HG03460 (cell line): ENCODE results near the gene CRTC2.

ENCODE experiments used
- ATAC-seq: cut with Tn5 transposase; IDR thresholded peaks from one replicate; pipeline ENCODE4 v1.9.1; 2021; ENCODE audit not compliant: unreplicated experiment

Gene CRTC2

DNA sequence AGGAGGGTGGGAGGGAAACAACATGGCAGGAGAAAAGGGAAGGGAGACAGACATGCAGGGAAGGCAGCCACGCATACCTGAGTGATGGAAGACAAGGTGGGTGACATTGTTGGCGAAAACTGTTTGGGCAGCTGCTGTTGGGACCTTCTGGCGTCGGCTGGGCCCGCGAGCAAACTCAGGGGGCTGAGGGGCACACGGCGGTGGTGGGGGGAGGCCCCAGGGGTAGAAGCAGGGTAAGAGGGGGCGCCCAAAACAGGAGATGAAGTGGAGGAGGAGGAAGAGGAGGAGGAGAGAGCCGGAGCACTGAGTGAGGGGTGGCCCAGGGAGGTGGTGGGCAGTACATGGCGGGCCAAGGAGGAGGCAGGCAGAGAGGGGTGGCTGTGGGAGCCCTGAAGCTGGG, 7.2 kb downstream of the CRTC2 start:
- ATAC-seq: no peak

DNA sequence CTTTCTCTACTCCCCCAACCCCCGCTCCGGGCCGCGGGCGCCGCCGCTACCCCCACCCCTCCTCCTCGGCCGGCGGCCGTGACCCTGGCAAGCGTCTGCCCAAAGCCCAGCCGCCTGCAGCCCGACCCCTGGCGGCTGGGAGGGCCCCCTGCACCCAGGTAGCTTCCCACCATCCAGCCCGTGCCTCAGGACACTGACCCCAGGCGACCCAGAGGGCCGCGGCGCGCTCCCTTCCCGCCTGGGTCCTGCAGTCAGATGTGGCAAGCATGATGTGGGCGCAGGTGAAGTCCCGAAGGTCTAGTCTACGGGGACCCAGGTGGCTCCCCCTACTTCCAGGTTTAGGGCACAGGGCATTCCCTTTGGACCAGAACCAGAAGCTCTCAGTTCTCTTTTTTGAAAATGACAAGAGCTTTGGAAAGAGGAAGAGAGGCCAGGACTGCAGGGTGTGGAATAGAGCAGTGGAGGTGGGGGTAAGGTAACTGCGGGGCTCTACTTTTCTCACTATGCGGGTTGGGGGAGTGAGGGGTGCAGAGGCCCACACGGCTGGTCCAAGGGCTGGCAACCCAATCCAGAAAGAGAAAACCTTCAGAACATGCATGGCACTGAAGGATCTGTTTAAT, 11.7 kb downstream of the CRTC2 start, which contains the start of gene DENND4B:
DENND4B (minus strand) TSS at position 97 of the 620 bp plus-strand sequence. CDS start 2,344 bp downstream, outside the sequence.
- ATAC-seq: peak; percentile 56

DNA sequence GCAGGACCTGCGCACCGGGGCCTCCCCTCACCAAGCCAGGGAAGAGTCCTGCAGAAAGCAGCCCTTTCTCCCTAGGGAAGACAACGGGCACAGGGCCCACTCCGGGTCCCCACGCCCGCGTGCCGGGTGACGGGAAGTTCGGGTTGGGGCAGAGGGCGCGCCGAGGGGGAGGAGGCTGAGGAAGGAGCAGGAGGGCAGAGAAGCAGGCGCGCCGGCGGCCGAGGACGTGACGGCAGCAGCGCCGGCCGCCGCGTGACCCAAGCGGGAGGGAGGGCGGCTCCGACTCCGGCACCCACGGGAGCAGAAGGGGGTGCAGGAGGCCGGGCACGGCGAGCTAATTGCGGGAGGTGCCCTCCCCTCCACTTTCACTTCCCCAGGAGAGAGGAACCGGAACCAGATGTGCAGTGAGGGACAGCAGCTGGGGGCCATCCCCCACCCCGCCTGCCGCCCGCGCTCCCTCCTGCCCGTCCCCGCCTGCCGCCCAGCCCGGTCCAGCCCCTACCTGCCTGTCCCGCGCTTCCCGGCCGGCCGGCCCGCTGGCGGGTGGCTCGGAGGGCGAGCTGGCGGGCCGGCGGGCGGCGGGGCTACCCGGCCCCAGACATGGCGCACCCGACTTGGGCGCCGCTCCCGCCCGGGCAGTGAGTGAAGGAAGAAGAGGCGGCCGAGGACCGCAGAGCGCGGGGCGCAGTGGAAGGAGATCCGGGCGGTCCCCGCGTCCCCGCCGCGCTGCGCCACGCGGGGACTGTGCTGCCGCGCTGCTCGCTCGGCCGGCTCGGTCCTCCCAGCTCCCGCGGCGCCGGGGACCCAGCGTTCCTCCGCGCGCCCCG, 12.4 kb downstream of the CRTC2 start:
- peak; percentile 60 for ATAC-seq

DNA sequence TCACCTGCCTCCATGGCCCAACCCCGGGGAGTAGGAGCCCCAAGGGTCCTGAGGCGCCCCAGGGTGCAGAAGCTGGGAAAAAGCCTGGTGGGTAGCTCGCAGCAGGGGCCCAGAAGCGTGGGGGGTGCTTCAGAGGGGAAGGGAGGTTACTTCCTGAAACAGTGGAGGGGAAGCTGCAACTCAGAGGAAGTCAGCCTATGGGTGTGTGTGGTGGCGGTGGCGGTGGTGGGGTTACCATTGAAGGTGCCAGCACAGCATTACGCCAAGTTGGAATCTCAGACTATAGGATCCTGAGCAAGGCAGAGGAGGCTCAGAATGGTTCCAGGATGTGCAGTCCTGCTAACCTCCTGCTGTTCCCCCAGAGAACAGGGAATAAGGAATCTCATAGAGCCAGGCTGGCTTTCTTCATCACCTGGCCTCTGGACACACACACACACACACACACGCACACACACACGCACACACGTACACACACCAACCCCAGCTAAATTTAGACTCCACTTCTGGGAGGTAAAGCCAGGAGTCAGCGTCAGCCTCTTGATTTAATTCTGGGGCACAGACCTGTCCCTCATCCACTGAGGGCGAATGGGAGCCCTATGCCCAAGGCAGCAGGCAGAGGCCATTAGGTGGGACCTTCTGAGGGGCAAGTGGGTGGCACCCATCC, 13.1 kb downstream of the CRTC2 start:
- ATAC-seq: peak; percentile 30

DNA sequence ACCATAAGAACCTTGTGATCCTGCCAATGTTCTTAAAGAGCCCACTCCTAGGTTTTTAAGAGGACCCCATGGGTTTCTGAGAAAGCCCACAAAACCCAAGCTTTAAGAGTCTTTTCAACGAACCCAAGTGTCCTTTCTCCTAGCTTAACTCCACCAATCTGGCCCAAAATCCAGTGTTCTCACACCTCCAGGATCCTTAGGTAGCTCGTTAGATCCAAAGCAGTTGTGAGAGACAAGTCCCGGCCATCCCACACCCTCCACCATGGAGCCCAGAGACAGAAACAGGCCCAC, 13.6 kb downstream of the CRTC2 start:
- ATAC-seq: no peak

DNA sequence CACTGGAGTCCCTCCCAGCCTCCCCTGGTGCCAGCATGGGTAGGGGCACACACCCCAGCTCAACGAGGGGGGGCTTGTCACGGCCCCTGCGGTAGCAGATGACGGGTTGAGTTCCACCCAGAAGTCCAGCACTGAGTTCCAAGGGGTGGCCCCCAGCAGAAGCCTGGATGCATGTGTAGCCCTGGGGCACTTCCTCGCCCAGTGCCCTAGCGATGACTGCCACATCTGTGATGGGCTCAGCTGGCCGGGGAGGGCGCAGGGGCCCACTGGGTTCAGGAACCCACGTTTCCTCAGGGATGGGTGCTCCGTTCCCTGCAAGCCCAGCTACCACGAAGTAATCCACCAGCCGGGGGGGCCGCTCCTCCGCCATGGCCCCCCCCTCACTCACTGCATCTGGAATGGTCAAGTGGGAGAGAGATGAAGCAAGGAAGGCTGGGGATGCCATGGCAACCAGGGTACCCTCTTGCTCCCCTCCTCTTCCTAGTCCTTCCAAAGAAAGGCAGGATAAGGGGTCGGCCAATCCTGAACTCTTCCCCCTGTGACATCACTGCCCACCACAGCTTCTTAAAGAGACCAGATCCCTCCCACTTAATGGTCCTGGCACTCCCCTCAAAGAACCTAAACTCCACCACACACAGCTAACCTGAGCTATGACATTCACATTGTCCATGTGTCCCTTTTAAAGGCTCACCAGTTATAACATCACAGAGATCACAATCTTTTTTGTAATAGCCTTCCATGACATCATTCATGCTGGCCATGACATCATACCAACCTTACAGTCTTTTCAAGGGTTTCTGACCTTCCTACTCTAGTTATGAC, 14.2 kb downstream of the CRTC2 start:
- ATAC-seq: no peak

DNA sequence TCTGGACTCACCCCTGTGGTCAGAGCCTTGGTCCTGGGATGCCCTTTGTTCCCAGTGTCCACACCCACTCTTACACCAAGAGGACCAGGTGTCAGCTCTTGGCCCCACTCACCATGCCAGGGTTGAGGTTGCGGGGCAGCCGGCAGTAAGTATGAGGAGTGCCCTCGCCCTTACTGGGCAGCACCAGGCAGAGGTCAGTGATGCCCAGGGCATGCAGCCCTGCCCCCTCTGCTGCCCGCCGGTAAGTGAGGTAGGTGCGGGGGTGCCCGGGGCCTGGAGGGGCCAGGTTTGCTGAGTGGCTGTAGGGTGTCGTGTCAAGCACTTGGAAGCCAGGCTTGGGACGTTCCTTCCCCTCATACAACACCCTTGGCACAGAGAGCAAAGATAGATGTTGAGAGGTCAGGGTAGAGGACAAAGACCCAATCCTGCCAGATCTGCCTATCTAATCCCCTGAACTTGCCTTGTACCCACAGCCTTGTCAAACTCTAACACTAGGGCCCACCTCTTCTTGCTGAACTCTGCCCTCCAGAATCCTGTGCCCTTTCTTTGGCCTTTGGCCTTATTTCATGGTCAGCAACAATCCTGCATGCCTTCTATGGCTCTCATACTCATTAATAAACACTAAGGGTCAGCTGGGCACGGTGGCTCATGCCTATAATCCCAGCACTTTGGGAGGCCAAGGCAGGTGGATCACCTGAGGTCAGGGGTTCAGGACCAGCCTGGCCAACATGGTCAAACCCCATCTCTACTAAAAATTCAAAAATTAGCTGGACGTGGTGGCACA, 15.5 kb downstream of the CRTC2 start:
- ATAC-seq: no peak

DNA sequence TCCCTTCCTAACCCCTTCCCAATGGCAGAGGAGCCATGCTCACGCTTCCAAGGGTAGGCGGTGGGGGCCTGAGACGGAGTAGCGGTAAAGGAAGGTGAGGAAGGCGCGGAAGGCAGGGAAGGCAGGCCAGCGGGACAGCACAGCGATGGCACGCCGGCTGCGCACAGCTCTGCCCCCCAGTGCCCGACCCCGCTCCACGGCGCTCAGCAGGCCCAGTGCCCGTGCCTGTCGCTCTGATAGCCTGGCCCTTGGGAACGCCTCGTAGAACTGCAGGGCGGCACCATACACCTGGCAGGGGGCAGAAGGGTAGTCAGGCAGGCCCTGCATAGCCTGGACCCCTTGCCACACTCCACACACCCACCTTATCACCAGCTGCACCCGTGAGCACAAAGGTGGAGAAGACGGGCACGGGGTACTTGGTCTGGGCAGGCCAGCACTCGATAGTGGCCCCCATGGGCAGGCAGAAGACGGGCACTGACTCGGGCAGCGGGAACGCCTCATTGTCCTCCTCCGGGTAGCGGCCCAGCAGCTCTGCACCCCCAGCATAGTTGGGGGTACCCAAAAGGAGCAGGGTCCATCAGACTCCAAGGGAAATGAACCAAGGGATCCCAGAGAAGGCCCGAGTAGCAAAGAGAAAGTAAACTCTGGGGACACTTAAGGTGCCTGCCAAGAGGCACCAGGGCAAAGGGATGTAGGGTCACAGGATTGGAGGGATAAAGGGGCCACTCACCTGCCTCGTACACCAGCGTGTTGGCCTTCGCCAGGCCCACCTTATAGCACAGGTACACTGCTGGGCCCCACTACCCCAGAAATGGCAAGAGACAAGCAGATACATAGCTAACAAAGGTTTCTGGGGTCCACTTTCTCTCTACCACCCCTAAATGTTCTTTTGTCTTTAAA, 16.3 kb downstream of the CRTC2 start:
- no peak for ATAC-seq

DNA sequence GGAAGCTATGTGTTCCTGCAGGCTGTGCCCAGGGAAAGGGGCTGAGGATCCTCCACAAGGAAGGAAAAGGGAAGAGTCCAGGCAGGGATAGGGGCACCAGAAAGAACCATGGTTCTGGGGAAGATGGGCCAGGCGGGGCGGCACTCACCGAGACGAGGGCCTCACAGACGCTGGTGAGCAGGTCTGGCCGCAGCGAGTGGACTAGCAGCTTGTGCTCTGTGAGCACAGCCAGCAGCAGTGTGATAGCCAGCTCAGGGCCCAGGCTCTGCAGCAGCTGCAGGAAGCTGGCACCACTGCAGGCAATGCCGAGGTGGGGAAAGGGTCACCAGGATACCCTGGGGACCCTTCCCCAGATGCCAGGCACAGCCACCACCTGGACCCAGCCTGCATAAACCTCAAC, 17.7 kb downstream of the CRTC2 start:
- ATAC-seq: no peak

DNA sequence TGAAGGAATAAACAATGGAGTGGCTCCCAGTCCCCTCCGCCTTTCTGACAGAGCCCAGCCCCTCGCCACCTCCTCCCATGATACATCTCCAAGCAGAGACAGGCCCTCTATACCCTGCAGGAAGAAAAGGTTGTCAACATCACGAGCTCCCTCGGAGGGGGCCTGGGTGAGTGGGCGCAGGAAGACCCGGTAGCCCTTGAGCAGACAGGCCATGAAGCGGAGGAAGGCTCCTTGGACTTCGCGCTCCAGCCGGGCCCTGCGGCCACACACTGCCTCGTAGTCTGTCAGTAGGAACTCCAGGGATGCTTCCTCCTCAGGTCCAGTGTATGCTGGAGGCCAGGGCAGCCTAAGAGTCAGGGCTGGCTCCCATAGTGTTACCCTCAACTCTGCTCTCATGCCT, 18.9 kb downstream of the CRTC2 start:
- ATAC-seq: no peak

DNA sequence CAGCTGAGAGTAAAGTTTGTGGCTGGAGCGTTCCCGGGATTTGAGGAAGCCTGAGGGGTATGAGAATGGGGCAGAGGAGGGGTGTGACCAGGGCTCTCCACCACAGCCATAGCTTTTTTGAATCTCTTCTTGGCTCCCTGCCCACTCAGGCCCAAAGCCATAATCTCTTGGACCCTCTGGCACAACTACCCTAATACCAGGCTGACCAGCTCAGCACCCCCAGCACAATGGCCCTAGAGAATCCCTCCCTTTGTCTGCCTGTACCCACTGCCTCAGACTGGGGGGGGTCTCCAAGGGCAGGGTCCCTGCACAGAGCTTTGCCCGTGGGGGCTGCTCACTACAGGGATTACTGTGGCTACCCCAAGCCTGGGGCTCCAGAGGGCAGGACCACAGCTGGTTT, 19.4 kb downstream of the CRTC2 start:
- no peak for ATAC-seq

DNA sequence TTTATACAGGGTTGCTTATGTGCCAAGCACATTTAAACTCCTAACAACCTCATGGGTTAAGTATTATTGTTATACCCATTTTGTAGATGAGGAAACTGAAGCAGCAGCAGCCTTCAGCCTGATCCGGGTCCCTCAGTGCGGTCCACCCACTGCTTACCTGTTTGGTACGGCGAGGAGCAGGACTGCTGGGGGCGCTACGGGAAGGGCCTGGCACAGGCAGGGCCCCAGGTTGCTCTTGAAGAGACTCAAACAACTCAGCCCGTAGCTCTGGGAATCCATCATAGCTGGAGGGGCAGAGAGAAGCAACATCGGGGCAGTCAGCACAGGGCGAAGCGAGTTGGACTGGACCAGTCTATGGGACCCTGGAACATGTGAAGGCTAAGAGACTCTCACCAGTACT, 21.1 kb downstream of the CRTC2 start:
- no peak for ATAC-seq

DNA sequence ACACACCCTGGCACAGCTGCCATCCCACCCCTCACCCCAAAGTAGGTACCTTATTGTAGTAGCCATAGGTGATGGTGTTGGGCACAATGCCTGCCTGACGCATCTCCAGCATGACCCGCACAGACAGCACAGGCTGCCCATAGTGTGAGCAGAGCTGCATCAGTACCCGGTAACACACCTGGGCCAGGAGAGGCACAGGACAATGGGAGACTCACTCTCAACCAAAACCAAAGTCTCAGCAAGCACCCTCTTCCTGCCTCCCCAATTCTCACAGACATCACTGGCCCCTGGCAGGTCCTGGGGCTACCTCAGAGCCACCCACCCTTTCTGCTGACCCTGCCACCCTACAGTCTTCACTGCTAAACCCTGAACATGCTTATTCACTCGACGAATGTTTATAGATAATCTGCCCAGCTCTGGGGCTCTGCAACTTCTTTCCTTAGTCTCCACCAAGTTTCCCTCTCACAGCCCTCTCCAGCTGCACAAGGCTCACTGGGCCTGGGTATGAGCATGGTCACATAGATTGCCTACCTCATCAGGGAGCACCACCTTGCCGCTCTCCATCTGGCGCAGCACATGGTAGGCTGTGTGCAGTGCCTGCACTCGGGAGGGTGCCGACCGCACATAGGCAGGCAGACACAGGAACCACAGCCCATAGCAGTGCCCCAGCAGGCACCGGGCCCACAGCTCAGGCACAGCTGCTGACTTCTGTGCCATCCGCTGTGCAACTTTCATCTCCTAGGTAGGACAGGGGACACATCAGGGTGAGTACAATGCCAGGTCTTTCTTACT, 22.2 kb downstream of the CRTC2 start:
- no peak for ATAC-seq

DNA sequence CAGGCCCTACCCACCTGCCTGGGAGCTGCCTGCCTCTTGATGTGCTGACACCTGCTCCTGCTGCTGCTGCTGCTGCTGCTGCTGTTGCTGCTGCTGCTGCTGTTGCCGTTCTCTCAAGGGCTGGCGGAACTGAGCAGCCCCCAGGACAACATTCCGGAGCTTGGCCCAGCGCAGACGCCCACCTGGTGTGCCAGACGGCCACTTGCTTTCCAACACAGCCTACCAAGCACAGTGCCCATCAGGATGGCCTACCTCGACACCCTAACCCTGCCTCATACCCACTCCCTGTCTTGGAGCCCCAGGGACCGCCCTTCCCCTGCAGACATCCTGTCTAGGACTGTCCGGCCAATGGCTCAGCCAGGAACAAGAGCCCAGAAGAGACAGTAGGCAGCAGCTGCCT, 23.7 kb downstream of the CRTC2 start:
- ATAC-seq: no peak

DNA sequence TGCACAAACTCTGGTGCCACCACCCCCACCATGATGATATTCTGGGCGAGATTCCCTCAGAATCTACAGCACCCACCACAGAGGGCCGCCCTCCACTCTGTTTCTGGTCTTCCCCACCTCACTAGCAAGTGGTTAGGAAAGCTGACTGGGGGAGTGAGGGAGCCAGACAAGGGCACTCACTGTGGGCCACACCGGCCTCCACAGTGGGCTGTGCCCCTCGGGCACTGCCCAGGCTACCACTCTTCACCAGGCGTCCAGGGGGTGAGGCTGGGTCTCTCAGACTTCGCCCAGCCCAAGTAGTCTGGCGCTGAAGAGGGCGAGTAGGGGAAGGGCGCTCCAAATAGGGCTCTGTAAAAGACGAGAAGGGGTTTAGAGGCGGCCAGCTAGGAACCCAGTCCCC, 24.5 kb downstream of the CRTC2 start:
- no peak for ATAC-seq

DNA sequence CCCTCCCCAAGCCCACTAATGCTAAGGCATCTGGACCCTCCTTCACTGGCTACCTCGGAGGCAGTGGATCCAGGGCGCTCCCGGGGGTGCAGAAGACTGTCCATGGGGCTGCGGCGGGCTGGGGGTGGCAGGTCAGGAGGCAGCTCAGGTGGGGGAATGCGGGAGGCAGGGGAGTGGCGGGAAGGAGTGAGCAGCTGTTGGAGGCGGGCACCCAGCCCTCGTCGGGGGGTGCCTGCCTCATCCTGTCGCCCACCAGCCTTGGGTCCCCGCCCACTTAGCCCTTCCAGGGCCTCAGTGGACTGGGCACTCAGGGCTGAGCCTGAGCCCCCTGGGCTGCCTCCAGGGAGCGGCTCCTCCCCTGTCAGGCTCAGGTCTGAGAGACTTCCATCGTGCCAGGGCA, 25.0 kb downstream of the CRTC2 start:
- ATAC-seq: no peak

DNA sequence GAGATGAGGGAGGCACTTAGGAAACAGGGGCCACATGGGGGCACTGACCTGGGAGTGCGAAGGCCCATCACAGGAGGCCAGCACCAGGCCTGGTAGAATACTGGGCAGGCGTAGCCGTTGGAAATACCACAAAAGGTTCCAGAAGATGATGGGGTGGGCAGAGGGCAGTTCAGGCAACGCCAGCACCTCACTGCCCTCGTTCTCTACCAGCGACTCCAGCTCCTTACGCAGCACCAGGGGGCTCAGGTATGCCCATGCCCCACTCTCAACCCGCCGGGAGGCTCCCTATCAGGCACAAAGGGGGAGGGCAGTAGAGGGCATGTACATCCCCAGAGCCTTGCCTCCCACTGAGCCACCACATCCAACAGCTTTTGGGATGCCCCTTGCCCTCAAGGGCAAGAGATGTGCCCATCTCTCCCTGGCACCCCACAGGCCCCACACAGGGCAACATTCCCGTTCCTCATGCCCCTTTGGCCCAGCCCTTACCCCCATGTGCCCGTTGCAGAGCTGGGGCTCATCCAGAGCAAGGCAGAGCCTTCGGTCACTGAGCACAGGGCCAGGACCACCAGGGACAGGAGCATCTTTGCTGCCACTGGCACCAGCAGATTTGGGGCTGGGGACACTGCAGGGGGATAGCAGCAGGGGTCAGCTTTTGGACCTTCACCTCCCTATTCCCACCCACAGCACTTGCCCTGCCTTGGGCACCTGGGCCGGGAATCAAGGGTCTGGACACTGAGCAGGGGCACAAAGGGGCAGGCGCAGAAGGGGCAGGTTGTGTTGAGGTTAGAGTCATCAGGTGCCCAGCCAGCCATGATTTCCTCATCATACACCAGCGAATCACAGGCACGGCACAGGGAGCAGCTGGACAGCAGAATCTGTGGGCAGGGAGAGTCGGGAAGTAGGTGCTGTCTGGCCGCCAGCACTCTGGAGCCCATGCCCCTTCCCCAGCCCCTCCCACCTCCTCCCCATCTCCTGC, 26.0 kb downstream of the CRTC2 start:
- ATAC-seq: no peak
